LoVo (cell line): Measurements from ENCODE around the gene DIS3L2.

Experiments
- DNase-seq: peaks from one replicate; pipeline ENCODE4 v3.0.0-alpha.2; 2016; ENCODE audit warnings: low spot score

The DIS3L2 gene

GRCh38 chr2:232230560-232230959 lies 269.0 kb downstream of the DIS3L2 start:
- no peak for DNase-seq

- DNase-seq: no peak
Measured at GRCh38 chr2:232231554-232231953, 270.0 kb downstream of the DIS3L2 start.

- DNase-seq: no peak
Measured at GRCh38 chr2:232232915-232233314, 271.4 kb downstream of the DIS3L2 start.

GRCh38 chr2:232234922-232235615 lies 273.6 kb downstream of the DIS3L2 start:
- DNase-seq: no peak

GRCh38 chr2:232235716-232236115 lies 274.2 kb downstream of the DIS3L2 start:
- DNase-seq: no peak

GRCh38 chr2:232236200-232236599 lies 274.7 kb downstream of the DIS3L2 start:
- no peak for DNase-seq

GRCh38 chr2:232237464-232237863 lies 276.0 kb downstream of the DIS3L2 start:
- DNase-seq: no peak

- DNase-seq: no peak
Measured at GRCh38 chr2:232238108-232238507, 276.6 kb downstream of the DIS3L2 start.

- DNase-seq: no peak
Measured at GRCh38 chr2:232238596-232238995, 277.1 kb downstream of the DIS3L2 start.

- no peak for DNase-seq
Measured at GRCh38 chr2:232239951-232240681, 278.6 kb downstream of the DIS3L2 start.

GRCh38 chr2:232240906-232241305 lies 279.4 kb downstream of the DIS3L2 start:
- no peak for DNase-seq

GRCh38 chr2:232242316-232242715 lies 280.8 kb downstream of the DIS3L2 start:
- no peak for DNase-seq

- DNase-seq: no peak
Measured at GRCh38 chr2:232245111-232245510, 283.6 kb downstream of the DIS3L2 start.

GRCh38 chr2:232246245-232246644 lies 284.7 kb downstream of the DIS3L2 start:
- no peak for DNase-seq

- DNase-seq: no peak
Measured at GRCh38 chr2:232249096-232249495, 287.6 kb downstream of the DIS3L2 start.

- DNase-seq: no peak
Measured at GRCh38 chr2:232250246-232251175, 289.0 kb downstream of the DIS3L2 start.

- no peak for DNase-seq
Measured at GRCh38 chr2:232255033-232255432, 293.5 kb downstream of the DIS3L2 start.

GRCh38 chr2:232260075-232260474 lies 298.6 kb downstream of the DIS3L2 start:
- DNase-seq: peak; percentile 8

- DNase-seq: no peak
Measured at GRCh38 chr2:232261776-232262175, 300.3 kb downstream of the DIS3L2 start.

- no peak for DNase-seq
Measured at GRCh38 chr2:232263295-232263694, 301.8 kb downstream of the DIS3L2 start.

- no peak for DNase-seq
Measured at GRCh38 chr2:232264081-232264480, 302.6 kb downstream of the DIS3L2 start.

GRCh38 chr2:232265329-232265728 lies 303.8 kb downstream of the DIS3L2 start:
- DNase-seq: no peak
